Chondrocyte (in vitro differentiated cells): ENCODE results near the gene DENND4A. TPM values are rescaled to one million over a fixed set of nuclear protein-coding genes. Genes with fewer than 3 reads are reported as not detected.

Source experiments
- DNase-seq: peaks from one replicate; pipeline ENCODE4 v3.0.0; 2021; ENCODE audit warnings: mixed read lengths, low spot score
- H3K27ac Mint-ChIP-seq: one replicate; pipeline ENCODE4 v1.8.0; 2021; ENCODE audit warnings: mild to moderate bottlenecking, moderate library complexity, mixed read lengths; ENCODE audit not compliant: unreplicated experiment
- H3K27me3 Mint-ChIP-seq: 2 replicates; pipeline ENCODE4 v1.8.0; 2021; ENCODE audit warnings: low read depth, mixed read lengths
- H3K36me3 Mint-ChIP-seq: 2 replicates; pipeline ENCODE4 v1.8.0; 2021; ENCODE audit warnings: low read depth, mixed read lengths
- H3K4me1 Mint-ChIP-seq: 2 replicates; pipeline ENCODE4 v1.8.0; 2021; ENCODE audit warnings: low read depth, mild to moderate bottlenecking, mixed read lengths
- H3K4me3 Mint-ChIP-seq: one replicate; pipeline ENCODE4 v1.8.0; 2021; ENCODE audit warnings: mild to moderate bottlenecking, moderate library complexity, mixed read lengths; ENCODE audit not compliant: unreplicated experiment
- H3K9me3 Mint-ChIP-seq: 2 replicates; pipeline ENCODE4 v1.8.0; 2021; ENCODE audit warnings: low read depth, mixed read lengths
- total RNA-seq: library from RNA; stranded (reverse); gene quantifications from 3 replicates; pipeline ENCODE4 v1.2.1, GENCODE V29; 2021
- TF ChIP-seq, protein P1 (sequence below): fragments of 200-600 bp; sonication (generic); IDR thresholded peaks from 2 replicates; pipeline ENCODE4 v1.5.0; 2021; ENCODE audit warnings: antibody characterized with exemption, mild to moderate bottlenecking, moderate library complexity

The DENND4A gene
- total RNA-seq, 1 donor from 2014 or later, result 9.7 TPM

- DNase-seq, result no peak
- no peaks in the 10 kb centered on the region for H3K36me3 Mint-ChIP-seq
- H3K9me3 Mint-ChIP-seq, result no peaks in the 10 kb centered on the region
- no peak overlapping the region for H3K4me3 Mint-ChIP-seq
- H3K27ac Mint-ChIP-seq, result no peak overlapping the region
- TF ChIP-seq, protein P1, sequence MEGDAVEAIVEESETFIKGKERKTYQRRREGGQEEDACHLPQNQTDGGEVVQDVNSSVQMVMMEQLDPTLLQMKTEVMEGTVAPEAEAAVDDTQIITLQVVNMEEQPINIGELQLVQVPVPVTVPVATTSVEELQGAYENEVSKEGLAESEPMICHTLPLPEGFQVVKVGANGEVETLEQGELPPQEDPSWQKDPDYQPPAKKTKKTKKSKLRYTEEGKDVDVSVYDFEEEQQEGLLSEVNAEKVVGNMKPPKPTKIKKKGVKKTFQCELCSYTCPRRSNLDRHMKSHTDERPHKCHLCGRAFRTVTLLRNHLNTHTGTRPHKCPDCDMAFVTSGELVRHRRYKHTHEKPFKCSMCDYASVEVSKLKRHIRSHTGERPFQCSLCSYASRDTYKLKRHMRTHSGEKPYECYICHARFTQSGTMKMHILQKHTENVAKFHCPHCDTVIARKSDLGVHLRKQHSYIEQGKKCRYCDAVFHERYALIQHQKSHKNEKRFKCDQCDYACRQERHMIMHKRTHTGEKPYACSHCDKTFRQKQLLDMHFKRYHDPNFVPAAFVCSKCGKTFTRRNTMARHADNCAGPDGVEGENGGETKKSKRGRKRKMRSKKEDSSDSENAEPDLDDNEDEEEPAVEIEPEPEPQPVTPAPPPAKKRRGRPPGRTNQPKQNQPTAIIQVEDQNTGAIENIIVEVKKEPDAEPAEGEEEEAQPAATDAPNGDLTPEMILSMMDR, result no peak
- peaks cover 16% of the 10 kb centered on the region for H3K4me1 Mint-ChIP-seq
- H3K27me3 Mint-ChIP-seq, result no peaks in the 10 kb centered on the region
These were observed 150.2 kb downstream of the DENND4A start for GRCh38 chr15:65641768-65642475.

- Mint-ChIP-seq H3K9me3 (no peaks in the 10 kb centered on the region), H3K36me3 (no peaks in the 10 kb centered on the region), H3K4me3 (no peak overlapping the region), H3K4me1 (peaks cover 9% of the 10 kb centered on the region), H3K27ac (no peak overlapping the region), H3K27me3 (no peaks in the 10 kb centered on the region)
- TF ChIP-seq, protein P1, result no peak
- DNase-seq, result no peak
These were observed 152.6 kb downstream of the DENND4A start for GRCh38 chr15:65639509-65639908.

DNA sequence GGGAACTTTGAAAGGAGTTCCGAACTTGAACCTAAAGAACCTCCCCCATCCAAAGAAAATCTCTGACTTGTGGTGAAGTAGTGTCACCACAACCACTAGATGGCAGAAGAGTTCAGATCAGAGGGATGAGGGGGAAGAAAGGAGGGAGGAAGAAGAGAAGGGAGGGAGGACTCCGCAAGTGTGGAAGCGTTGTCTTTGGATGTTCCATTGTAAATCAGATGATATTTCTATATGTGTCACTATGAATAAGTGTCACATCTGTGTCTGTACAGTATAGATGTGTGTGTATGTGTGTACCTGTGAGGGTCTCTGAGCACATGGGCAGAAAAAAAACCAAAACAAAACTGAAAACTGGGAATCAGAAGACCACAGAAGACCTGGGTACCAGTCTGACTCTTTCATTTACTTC, 153.4 kb downstream of the DENND4A start:
- Mint-ChIP-seq H3K9me3 (no peaks in the 10 kb centered on the region), H3K27ac (no peak overlapping the region), H3K4me3 (no peak overlapping the region), H3K36me3 (no peaks in the 10 kb centered on the region), H3K27me3 (no peaks in the 10 kb centered on the region), H3K4me1 (peaks cover 9% of the 10 kb centered on the region)
- TF ChIP-seq, protein P1, result peak; percentile 95
- DNase-seq, result no peak

DNA sequence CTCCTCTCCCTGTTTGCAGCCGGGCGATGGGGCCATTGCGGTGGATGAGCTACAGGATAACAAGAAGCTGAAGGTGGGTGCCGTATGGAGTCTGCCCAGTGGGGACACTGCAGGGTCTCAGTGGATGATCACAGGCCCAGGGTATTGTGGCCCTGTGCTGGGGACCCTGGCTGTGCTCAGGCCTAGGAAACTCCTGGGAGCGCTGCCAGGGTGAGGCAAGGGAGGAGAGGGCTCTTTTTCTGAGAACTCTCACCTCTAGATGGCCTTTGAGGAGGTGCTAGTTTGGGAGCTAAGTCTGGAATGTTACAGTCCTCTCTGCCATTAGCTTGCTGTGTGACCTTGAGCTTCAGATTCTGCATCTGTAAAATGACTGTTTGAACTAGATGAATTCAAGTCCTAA, 154.0 kb downstream of the DENND4A start:
- H3K4me3 Mint-ChIP-seq, result no peak overlapping the region

GRCh38 chr15:65634356-65634755, 157.7 kb downstream of the DENND4A start:
- Mint-ChIP-seq H3K36me3 (peaks cover 2% of the 10 kb centered on the region), H3K27me3 (no peaks in the 10 kb centered on the region), H3K9me3 (no peaks in the 10 kb centered on the region), H3K4me3 (no peak overlapping the region), H3K27ac (no peak overlapping the region), H3K4me1 (peaks cover 7% of the 10 kb centered on the region)
- DNase-seq, result no peak
- TF ChIP-seq, protein P1, result no peak

More for the DNA sequence above, 154.0 kb downstream of the DENND4A start:
- Mint-ChIP-seq H3K27ac (no peak overlapping the region), H3K36me3 (no peaks in the 10 kb centered on the region), H3K4me1 (peaks cover 9% of the 10 kb centered on the region), H3K27me3 (no peaks in the 10 kb centered on the region), H3K9me3 (no peaks in the 10 kb centered on the region)
- no peak for DNase-seq
- TF ChIP-seq, protein P1, result no peak
